Activated CD8-positive, alpha-beta memory T cell treated with anti-CD3 and anti-CD28 coated beads for 36 hours (primary cell): ENCODE results near the gene BCL2A1. TPM values are rescaled to one million over a fixed set of nuclear protein-coding genes. Genes with fewer than 3 reads are reported as not detected.

ENCODE experiments used
- CTCF ChIA-PET: fragments of 350-600 bp; sonication (Branson Sonifier 250); formaldehyde crosslinking; loops from one replicate; lab custom pipeline; 2021; ENCODE audit warnings: antibody characterized with exemption; lab: Charles Lee
- POLR2A ChIA-PET: fragments of 350-600 bp; sonication (Branson Sonifier 250); formaldehyde crosslinking; loops from one replicate; lab custom pipeline; 2021; ENCODE audit warnings: antibody characterized with exemption; lab: Charles Lee
- total RNA-seq, 2 experiments: library from RNA; stranded (reverse); gene quantifications; one replicate each; pipeline ENCODE4 v1.2.3, GENCODE V29; 2021

The BCL2A1 gene
- total RNA-seq, 2 experiments from 2014 or later, result 73.5 to 79.6 TPM

DNA sequence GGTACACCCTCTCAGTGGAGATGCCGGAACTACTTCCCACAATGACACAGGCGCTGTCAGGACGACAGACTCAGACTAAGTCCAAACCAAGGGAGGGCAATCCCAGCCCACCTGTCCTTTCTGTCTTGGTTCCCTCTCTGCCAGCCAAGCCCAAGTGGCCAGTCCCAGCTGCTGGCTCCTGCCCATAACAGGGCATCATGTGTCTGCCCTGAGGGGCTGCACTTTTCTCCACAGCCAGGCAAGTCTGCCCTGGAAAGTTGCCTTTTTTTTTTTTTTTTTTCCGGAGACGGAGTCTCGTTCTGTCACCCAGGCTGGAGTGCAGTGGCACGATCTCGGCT is 20.0 kb upstream of the BCL2A1 start:
- ChIA-PET POLR2A (no interaction called here), CTCF (no interaction called here)

DNA sequence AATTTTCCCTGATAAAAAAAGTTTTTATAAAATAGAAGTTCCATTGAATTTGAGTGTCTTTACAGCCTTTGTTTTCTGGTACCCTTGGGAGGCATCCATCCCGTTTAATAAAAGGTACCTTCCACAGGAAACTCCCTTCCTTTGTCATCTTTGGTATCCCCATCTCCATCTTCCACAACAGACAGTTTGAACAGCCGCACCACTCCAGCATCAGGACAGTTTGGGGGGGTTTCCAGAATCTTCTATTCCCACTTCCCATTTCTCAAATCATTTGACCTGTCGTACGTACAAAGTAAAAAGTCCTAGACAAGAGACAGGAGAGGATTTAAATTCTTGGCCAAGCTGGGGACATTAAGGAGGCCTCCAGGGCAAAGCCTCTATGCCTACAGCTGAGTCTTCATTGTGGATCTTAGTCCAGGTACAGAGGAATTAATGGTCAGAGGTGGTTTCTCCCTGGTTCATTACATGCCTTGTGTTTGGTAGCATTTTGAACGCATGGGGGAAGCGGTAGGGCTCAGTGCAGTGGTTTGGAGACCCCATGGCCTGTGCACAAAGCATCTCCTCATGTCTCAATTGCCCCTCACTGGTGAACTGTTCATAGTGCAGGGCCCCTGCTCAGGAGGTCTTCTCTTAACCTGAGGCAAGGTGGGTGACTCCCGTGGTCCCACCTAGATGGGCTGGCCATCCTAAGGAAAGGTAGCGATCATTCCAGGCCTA is 19.4 kb upstream of the BCL2A1 start:
- POLR2A ChIA-PET, result no interaction called here
- CTCF ChIA-PET, result no interaction called here

- POLR2A ChIA-PET, result no interaction called here
- CTCF ChIA-PET, result interaction anchor here (1.5 kb wide), 1 partner anchor 17 kb away, joined by 4 read pairs; no protein-coding TSS in a partner anchor
Observed at GRCh38 chr15:79989682-79990081, 18.7 kb upstream of the BCL2A1 start.

- ChIA-PET CTCF (interaction anchor here (1.5 kb wide), 1 partner anchor 16 kb away, joined by 4 read pairs; no protein-coding TSS in a partner anchor), POLR2A (no interaction called here)
Observed at GRCh38 chr15:79989183-79989582, 18.2 kb upstream of the BCL2A1 start.

DNA sequence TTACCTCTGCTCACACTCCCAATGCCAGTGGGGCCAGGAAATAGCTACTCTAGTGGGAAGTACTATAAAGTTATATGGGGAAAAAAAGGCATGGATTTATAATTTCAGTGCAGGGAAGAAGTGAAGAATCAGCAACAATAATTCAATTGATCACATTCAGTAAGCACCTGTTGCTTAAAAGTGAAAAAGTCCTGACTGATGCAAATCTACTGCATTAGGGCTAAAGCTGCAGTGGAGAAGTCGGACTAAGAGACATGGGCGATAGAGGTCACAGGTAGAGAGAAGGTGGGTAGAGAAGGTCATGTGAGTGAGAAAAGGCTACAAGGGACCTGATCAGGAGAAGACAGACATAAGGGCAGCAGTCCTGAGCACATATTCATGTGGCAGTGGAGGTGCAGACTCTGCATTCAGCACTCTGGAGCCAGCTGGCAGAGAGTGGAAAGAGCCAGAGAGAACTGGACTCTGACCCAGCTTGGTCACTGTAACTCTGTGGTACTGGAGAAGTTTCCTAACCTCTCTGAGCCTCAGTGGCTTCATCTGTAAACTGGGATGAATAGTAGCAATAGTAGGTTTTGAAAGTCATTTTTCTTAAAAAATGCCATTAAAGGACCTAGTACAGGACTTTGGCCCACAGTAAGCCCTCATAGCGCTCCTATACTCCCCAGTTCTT is 17.6 kb upstream of the BCL2A1 start:
- ChIA-PET CTCF (interaction anchor here (1.5 kb wide), 1 partner anchor 15 kb away, joined by 4 read pairs; no protein-coding TSS in a partner anchor), POLR2A (no interaction called here)

GRCh38 chr15:79987969-79988368 is 17.0 kb upstream of the BCL2A1 start:
- ChIA-PET CTCF (interaction anchor here (1.5 kb wide), 1 partner anchor 15 kb away, joined by 4 read pairs; no protein-coding TSS in a partner anchor), POLR2A (no interaction called here)

GRCh38 chr15:79987569-79987955 is 16.6 kb upstream of the BCL2A1 start:
- ChIA-PET POLR2A (no interaction called here), CTCF (no interaction called here)

DNA sequence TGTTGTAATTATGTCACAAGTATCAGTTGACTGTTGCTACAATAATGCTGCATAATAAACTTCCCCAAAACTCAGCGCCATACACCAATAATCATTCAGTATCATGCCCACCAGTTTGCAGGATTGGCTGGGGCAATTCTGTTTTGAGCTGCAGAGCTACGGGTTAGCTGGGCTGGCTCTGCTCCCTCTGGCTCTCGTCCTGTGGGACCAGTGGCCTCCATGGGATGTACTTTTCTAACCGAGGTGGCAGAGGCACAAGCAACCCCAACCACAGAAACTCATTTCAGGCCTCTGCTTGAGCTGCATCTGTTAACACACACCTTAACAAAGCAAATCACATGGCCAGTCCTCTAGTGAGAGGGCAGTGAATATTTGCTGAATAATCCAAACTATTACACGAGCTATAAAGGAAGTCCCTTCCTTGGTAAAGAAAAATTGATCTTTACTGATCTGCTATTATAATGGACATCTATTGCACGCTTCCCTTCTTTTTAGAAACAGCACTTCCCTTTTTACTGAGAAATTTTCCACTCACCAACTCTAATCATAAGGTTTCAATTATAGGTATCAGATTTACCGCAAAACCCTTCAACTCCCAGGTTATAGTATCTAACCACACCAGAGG is 10.9 kb upstream of the BCL2A1 start:
- POLR2A ChIA-PET, result no interaction called here
- CTCF ChIA-PET, result interaction anchor here (0.7 kb wide), 1 partner anchor 10 kb away, joined by 6 read pairs; no protein-coding TSS in a partner anchor

GRCh38 chr15:79978655-79979514 is 7.9 kb upstream of the BCL2A1 start:
- CTCF ChIA-PET, result interaction anchor here (0.6 to 1.2 kb wide), 3 partner anchors 15 to 87 kb away, joined by 4 to 5 read pairs (median 4); no protein-coding TSS in a partner anchor
- POLR2A ChIA-PET, result interaction anchor here (1.2 kb wide), 1 partner anchor 81 kb away, joined by 3 read pairs; no protein-coding TSS in a partner anchor

DNA sequence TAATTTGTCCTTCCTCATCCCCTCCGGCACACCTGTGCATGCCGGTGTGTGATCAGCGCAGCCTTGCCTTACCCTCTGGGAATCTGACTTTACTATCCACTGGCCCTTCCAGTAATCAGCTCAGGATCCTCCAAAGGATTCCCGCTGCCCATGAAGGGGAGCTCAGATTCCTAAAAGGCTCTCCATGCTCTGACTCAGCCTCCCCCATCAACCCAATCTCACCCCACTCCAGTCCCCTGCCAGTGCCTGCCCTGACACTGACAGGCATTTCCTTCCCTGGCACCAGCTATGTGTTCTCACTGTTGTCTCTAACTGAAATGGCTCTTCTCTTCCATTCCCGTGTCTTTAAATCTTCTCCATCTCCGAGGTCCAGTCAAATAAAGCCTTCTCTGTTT is 7.3 kb upstream of the BCL2A1 start:
- CTCF ChIA-PET, result interaction anchor here (0.6 kb wide), 1 partner anchor 23 kb away, joined by 4 read pairs; no protein-coding TSS in a partner anchor
- POLR2A ChIA-PET, result interaction anchor here (1.2 kb wide), 1 partner anchor 81 kb away, joined by 3 read pairs; no protein-coding TSS in a partner anchor

DNA sequence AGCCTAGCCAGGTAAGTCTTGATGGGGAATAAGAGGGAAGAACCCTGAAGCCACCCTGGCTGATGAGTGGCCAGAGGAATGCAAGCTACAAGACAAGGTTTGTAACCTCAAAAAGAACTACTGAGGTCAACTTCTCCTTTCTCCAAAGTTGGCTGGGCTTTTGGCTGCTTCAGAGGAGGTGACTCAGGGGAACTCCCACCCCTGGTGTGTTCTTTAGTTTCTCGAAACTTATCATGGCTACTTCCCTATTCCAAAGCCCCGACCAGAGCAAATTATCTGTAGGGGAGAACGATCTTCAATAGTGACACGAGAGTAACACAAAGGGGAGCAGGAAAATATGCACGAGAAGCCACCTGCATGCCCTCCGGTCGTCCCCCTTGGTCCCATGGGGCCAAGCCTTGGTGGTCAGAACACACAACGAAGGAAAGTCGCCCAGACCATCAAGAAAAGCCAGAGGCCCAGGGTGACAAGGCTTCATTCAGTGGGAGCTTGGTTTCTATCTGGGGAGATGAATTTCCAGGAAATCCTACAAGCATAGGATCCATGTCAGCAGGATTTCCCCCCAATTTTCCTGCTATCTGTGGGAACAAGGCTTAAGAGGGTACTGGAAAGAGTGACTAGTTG is 6.5 kb upstream of the BCL2A1 start:
- ChIA-PET POLR2A (interaction anchor here (1.2 kb wide), 1 partner anchor 80 kb away, joined by 3 read pairs; no protein-coding TSS in a partner anchor), CTCF (interaction anchor here (0.5 kb wide), 1 partner anchor 350 kb away, joined by 4 read pairs; no protein-coding TSS in a partner anchor)

- ChIA-PET CTCF (interaction anchor here (0.8 kb wide), 1 partner anchor 15 kb away, joined by 4 read pairs; no protein-coding TSS in a partner anchor), POLR2A (no interaction called here)
Observed at GRCh38 chr15:79973456-79974195, 2.6 kb upstream of the BCL2A1 start.

DNA sequence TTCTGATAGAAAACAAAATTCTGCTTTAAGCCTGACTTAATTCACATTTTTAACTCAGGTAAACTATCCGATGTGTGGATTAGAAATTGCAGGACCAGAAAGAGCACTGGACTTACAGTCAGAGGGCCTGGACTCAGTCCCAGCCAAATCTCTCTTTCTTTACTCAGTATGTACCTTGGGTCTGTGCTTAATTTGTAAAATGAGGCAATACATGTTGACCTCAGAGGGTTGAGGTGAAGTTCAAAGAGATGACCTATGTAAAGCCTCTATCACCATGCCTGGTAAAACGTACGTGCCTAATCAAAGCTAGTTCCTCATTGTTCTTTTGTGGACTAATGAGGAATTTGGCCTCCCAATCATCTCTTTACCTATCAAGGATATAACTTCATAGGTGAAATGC is 1.9 kb upstream of the BCL2A1 start:
- POLR2A ChIA-PET, result no interaction called here
- CTCF ChIA-PET, result interaction anchor here (0.8 kb wide), 1 partner anchor 16 kb away, joined by 4 read pairs; no protein-coding TSS in a partner anchor

- CTCF ChIA-PET, result interaction anchor here (1.7 kb wide), 1 partner anchor 74 kb away, joined by 6 read pairs; the partner anchor contains the start of gene MTHFS
- POLR2A ChIA-PET, result interaction anchor here (2.5 to 2.7 kb wide), 2 partner anchors 47 to 74 kb away, joined by 9 to 22 read pairs; partner anchors contain the start of gene MTHFS
Observed at GRCh38 chr15:79970181-79970580, 815 bp downstream of the BCL2A1 start.

GRCh38 chr15:79969146-79969545 is 1.9 kb downstream of the BCL2A1 start:
- CTCF ChIA-PET, result interaction anchor here (1.3 to 2.2 kb wide), 3 partner anchors 72 to 119 kb away, joined by 3 to 5 read pairs (median 5); partner anchors contain the start of gene MTHFS
- POLR2A ChIA-PET, result interaction anchor here (1.0 to 2.7 kb wide), 5 partner anchors 46 to 184 kb away, joined by 3 to 45 read pairs (median 19); partner anchors contain the start of gene MTHFS

DNA sequence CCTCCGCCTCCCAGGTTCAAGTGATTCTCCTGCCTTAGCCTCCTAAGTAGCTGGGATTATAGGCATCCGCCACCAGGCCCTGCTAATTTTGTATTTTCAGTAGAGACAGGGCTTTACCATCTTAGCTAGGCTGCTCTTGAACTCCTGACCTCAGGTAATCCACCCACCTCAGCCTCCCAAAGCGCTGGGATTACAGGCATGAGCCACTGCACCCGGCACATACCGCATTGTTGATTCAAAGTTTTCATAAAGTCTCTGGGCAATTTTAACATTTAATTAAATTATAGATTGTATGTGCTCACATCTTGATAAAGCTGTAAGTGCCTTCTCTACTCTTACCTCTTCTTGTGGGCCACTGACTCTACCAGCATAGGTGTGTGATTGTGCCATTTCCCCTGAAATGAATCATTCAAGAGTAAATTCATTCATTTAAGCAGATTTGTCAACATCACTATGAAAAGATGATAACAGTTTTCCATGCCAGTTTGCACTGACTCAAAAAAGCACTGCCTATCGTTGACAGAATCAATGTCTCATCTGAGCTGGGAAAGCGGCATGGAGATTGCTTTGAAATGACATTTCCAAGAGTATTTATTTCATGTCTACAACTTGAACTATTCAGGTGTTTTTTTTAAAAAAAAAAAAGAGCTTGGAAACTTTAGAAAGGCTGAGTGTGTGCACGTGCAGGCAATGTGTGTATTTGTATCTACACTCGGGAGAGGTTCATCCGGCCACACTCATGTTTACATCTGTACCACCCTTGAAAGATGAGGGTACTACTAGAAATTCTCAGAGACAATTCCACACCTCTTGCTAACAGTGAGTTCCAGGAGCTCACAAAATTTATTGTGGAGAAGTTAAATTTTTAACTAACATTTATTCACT is 3.5 kb downstream of the BCL2A1 start:
- POLR2A ChIA-PET, result interaction anchor here (0.6 to 2.5 kb wide), 11 partner anchors 19 to 185 kb away, joined by 3 to 45 read pairs (median 4); partner anchors contain the start of genes FAH, MTHFS and ZFAND6

More for the DNA sequence above, 3.5 kb downstream of the BCL2A1 start:
- CTCF ChIA-PET, result interaction anchor here (0.8 to 2.7 kb wide), 9 partner anchors 19 to 192 kb away, joined by 3 to 11 read pairs (median 5); partner anchors contain the start of gene MTHFS
